Activated CD8-positive, alpha-beta T cell treated with anti-CD3 and anti-CD28 coated beads for 36 hours (primary cell): ENCODE results near the gene RABGEF1. TPM values are rescaled to one million over a fixed set of nuclear protein-coding genes. Genes with fewer than 3 reads are reported as not detected.
A peak's percentile ranks its signal among the peaks of the same experiment; 100 is the strongest.
"Not testable (repeated sequence)": the region's sequence is repeated elsewhere in the genome, so short reads cannot be mapped to it uniquely, and the experiment has no call there.

Source experiments
- ATAC-seq: fragments of 200-7000 bp; cut with Tn5 transposase; one replicate; pipeline ENCODE4 v1.10.0; 2021; ENCODE audit warnings: mild to moderate bottlenecking, moderate library complexity
- CTCF ChIA-PET: fragments of 350-600 bp; sonication (Branson Sonifier 250); formaldehyde crosslinking; loops from one replicate; lab custom pipeline; 2021; ENCODE audit warnings: antibody characterized with exemption; lab: Charles Lee
- POLR2A ChIA-PET: fragments of 350-600 bp; sonication (Branson Sonifier 250); formaldehyde crosslinking; loops from one replicate; lab custom pipeline; 2021; ENCODE audit warnings: antibody characterized with exemption; lab: Charles Lee
- DNase-seq: peaks from one replicate; pipeline ENCODE4 v3.0.0-alpha.2; 2020
- H3K27ac Mint-ChIP-seq: one replicate; pipeline ENCODE4 v1.8.0; 2021; ENCODE audit warnings: mild to moderate bottlenecking, mixed read lengths
- H3K27me3 Mint-ChIP-seq: one replicate; pipeline ENCODE4 v1.8.0; 2021; ENCODE audit warnings: mixed read lengths
- H3K36me3 Mint-ChIP-seq: one replicate; pipeline ENCODE4 v1.8.0; 2021; ENCODE audit warnings: low read depth, mixed read lengths
- H3K4me1 Mint-ChIP-seq: one replicate; pipeline ENCODE4 v1.8.0; 2021; ENCODE audit warnings: low read depth, mixed read lengths
- H3K4me3 Mint-ChIP-seq: one replicate; pipeline ENCODE4 v1.8.0; 2021; ENCODE audit warnings: mild to moderate bottlenecking, moderate library complexity, mixed read lengths
- H3K9me3 Mint-ChIP-seq: one replicate; pipeline ENCODE4 v1.8.0; 2021; ENCODE audit warnings: mixed read lengths
- intact Hi-C: fragments of 100-400 bp; cut with micrococcal nuclease; formaldehyde crosslinking; loops from one replicate; pipeline ENCODE4 v1.10.0; 2022
- total RNA-seq, 2 experiments: library from RNA; stranded (reverse); gene quantifications; one replicate each; pipeline ENCODE4 v1.2.3, GENCODE V29; 2021
- TF ChIP-seq, protein P1 (sequence below): fragments of 200-600 bp; IDR thresholded peaks from one replicate; pipeline ENCODE4 v1.8.0; 2022; ENCODE audit warnings: antibody characterized with exemption, mild to moderate bottlenecking

The RABGEF1 gene
- total RNA-seq, 2 experiments from 2014 or later = 17.5 to 19.2 TPM

DNA sequence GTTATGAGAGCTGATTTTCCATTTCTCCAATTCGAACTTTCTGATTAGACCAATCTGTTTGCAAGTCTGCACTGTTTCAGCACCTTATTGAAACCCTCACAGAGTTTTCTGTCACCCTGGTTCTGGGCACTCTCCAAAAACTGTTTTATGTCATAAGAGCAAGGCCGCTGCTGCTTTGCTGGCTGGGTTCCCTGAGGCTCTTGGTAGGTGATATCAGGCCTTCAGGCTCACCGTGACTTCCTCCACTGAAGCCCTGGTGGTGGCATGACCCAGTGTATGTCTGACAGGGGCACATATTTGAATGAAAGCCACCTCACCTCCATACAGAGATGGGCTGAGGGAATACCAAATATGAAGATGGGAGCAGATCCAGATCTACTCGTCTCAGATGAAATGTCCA lies 8.3 kb downstream of the RABGEF1 start:
- Mint-ChIP-seq H3K4me3 (no peak overlapping the region), H3K27ac (no peak overlapping the region), H3K36me3 (peaks cover 2% of the 10 kb centered on the region), H3K9me3 (no peaks in the 10 kb centered on the region), H3K4me1 (peaks cover 18% of the 10 kb centered on the region), H3K27me3 (no peaks in the 10 kb centered on the region)
- intact Hi-C loops = no loop called here
- ChIA-PET CTCF (no interaction called here), POLR2A (no interaction called here)
- ATAC-seq = no peak
- TF ChIP-seq, protein P1, sequence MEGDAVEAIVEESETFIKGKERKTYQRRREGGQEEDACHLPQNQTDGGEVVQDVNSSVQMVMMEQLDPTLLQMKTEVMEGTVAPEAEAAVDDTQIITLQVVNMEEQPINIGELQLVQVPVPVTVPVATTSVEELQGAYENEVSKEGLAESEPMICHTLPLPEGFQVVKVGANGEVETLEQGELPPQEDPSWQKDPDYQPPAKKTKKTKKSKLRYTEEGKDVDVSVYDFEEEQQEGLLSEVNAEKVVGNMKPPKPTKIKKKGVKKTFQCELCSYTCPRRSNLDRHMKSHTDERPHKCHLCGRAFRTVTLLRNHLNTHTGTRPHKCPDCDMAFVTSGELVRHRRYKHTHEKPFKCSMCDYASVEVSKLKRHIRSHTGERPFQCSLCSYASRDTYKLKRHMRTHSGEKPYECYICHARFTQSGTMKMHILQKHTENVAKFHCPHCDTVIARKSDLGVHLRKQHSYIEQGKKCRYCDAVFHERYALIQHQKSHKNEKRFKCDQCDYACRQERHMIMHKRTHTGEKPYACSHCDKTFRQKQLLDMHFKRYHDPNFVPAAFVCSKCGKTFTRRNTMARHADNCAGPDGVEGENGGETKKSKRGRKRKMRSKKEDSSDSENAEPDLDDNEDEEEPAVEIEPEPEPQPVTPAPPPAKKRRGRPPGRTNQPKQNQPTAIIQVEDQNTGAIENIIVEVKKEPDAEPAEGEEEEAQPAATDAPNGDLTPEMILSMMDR = no peak
- no peak for DNase-seq

DNA sequence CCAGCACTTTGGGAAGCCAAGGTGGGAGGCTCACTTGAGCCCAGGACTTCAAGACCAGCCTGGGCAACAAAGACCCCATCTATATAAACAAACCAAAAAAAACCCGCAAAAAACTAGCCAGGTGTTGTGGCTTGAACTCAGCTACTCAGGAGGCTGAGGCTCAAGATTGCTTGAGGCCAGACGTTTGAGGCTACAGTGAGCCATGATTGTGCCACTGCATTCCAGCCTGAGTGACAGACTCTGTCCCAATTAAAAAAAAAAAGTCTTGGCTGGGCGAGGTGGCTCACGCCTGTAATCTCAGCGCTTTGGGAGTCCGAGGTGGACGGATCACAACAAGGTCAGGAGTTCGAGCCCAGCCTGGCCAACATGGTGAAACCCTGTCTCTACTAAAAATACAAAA lies 11.4 kb downstream of the RABGEF1 start:
- POLR2A ChIA-PET = interaction anchor here (0.6 kb wide), 1 partner anchor 587 kb away, joined by 4 read pairs; no protein-coding TSS in a partner anchor
- peaks cover 32% of the 10 kb centered on the region for H3K4me1 Mint-ChIP-seq

DNA sequence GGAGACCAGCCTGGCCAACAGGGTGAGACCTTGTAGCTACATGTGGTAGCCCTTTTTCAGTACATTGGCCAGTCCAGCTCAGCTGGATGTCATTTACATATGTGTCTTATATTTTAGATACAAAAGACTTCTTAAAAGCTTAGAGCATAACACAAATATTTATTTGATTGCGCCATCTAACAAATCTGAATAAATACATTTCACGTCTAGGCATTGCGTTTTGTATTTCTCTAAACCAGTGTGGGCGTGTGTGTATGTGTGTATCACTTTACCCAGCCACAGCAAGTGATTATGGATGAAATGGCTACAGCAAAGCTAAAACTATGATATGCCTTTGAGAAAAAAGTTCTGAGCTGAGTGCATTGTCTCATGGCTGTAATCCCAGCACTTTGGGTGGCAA lies 14.0 kb downstream of the RABGEF1 start:
- CTCF ChIA-PET = interaction anchor here (1.6 kb wide), 1 partner anchor 197 kb away, joined by 3 read pairs; no protein-coding TSS in a partner anchor
- Mint-ChIP-seq H3K27me3 (no peaks in the 10 kb centered on the region), H3K27ac (no peak overlapping the region), H3K4me3 (no peak overlapping the region), H3K4me1 (peaks cover 42% of the 10 kb centered on the region), H3K9me3 (no peaks in the 10 kb centered on the region), H3K36me3 (peaks cover 5% of the 10 kb centered on the region)
- intact Hi-C loops = no loop called here
- ATAC-seq = no peak
- DNase-seq = no peak
- TF ChIP-seq, protein P1 = no peak
- POLR2A ChIA-PET = interaction anchor here (0.6 kb wide), 1 partner anchor 9 kb away, joined by 3 read pairs; no protein-coding TSS in a partner anchor

More for the DNA sequence above, 11.4 kb downstream of the RABGEF1 start:
- Mint-ChIP-seq H3K4me3 (no peak overlapping the region), H3K27ac (no peak overlapping the region), H3K27me3 (no peaks in the 10 kb centered on the region), H3K9me3 (no peaks in the 10 kb centered on the region), H3K36me3 (peaks cover 2% of the 10 kb centered on the region)
- DNase-seq (no peak), ATAC-seq (no peak)
- intact Hi-C loops = no loop called here
- CTCF ChIA-PET = no interaction called here
- TF ChIP-seq, protein P1 = no peak

DNA sequence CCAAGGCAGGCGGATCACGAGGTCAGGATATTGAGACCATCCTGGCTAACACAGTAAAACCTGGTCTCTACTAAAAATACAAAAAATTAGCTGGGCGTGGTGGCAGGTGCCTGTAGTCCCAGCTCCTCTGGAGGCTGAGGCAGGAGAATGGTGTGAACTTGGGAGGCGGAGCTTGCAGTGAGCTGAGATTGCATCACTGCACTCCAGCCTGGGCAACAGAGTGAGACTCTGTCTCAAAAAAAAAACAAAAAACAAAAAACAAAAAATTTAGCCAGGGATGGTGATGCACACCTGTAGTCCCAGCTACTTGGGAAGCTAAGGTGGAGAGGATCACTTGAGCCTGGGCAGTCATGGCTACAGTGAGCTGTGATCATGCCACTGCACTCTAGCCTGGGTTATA lies 14.5 kb downstream of the RABGEF1 start:
- POLR2A ChIA-PET = interaction anchor here (0.6 kb wide), 1 partner anchor 9 kb away, joined by 3 read pairs; no protein-coding TSS in a partner anchor
- peaks cover 43% of the 10 kb centered on the region for H3K4me1 Mint-ChIP-seq
- H3K4me3 Mint-ChIP-seq, DNase-seq, H3K27me3 Mint-ChIP-seq, H3K9me3 Mint-ChIP-seq, ATAC-seq, intact Hi-C loops, H3K36me3 Mint-ChIP-seq: not testable (repeated sequence)
- CTCF ChIA-PET = interaction anchor here (1.6 kb wide), 1 partner anchor 197 kb away, joined by 3 read pairs; no protein-coding TSS in a partner anchor
- H3K27ac Mint-ChIP-seq = peak overlapping the region; percentile 49

DNA sequence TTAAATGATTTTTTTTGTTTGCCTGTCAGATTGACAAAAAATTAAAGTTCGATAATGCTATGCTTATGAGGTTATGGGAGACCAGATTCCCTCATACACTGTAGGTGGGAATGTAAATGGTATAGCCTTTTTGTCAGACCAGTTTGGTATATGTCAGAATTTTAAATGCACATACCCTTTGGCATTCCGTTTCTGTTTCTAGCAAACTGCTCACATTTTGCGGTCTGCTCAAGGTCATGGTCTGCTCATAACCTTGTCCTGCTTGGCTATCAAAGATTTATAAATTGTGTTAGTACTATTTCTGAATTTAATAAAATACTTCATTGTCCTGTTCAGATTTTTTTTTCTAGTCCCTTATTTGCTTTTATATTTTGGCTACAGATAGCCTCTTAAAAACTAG lies 15.7 kb downstream of the RABGEF1 start:
- H3K4me3 Mint-ChIP-seq, H3K9me3 Mint-ChIP-seq, H3K27me3 Mint-ChIP-seq, ATAC-seq, DNase-seq, POLR2A ChIA-PET, intact Hi-C loops, H3K36me3 Mint-ChIP-seq: not testable (repeated sequence)
- Mint-ChIP-seq H3K4me1 (peaks cover 39% of the 10 kb centered on the region), H3K27ac (peak overlapping the region; percentile 68)
- CTCF ChIA-PET = interaction anchor here (1.0 kb wide), 1 partner anchor 9 kb away, joined by 3 read pairs; no protein-coding TSS in a partner anchor

DNA sequence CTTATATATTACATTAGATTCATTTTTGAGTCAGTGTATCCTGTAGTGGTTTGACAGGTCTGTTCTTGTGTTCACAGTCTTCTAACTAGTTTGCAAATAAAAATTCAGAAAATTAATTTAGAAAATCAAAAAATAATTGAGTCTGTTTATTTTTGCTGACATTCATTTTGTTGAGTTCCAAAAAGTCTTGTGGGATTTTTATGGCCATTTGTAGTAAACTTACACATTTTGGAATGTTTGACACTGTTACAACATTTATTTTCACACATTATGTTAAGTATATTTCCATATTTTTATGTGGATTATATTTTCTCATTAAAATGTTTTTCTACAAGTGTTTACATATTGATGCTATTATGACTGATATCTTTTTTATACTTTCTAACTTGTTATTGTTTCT lies 16.4 kb downstream of the RABGEF1 start:
- CTCF ChIA-PET = interaction anchor here (1.0 kb wide), 1 partner anchor 10 kb away, joined by 3 read pairs; no protein-coding TSS in a partner anchor
- Mint-ChIP-seq H3K27me3 (no peaks in the 10 kb centered on the region), H3K4me1 (peaks cover 36% of the 10 kb centered on the region), H3K36me3 (peaks cover 3% of the 10 kb centered on the region), H3K9me3 (no peaks in the 10 kb centered on the region), H3K4me3 (no peak overlapping the region), H3K27ac (no peak overlapping the region)
- intact Hi-C loops = no loop called here
- TF ChIP-seq, protein P1 = no peak
- no peak for ATAC-seq
- POLR2A ChIA-PET = no interaction called here
- DNase-seq = no peak
